AG10803 (cell line): ENCODE data around the gene PLCG2.
"Not testable (repeated sequence)": the region's sequence is repeated elsewhere in the genome, so short reads cannot be mapped to it uniquely, and the experiment has no call there.

ENCODE experiments used
- DNase-seq: peaks from one replicate; pipeline ENCODE4 v3.0.0; 2010; ENCODE audit warnings: low read depth
- H3K4me3 ChIP-seq: 2 replicates; pipeline ENCODE4 v1.5.1; 2011; ENCODE audit warnings: mild to moderate bottlenecking, low read length, control low read depth
- TF ChIP-seq, protein P1 (sequence below): conservative IDR thresholded peaks from 2 replicates; pipeline ENCODE4 v1.5.1; 2011; ENCODE audit warnings: mild to moderate bottlenecking, low read length, control low read depth, inconsistent platforms

PLCG2 gene

DNA sequence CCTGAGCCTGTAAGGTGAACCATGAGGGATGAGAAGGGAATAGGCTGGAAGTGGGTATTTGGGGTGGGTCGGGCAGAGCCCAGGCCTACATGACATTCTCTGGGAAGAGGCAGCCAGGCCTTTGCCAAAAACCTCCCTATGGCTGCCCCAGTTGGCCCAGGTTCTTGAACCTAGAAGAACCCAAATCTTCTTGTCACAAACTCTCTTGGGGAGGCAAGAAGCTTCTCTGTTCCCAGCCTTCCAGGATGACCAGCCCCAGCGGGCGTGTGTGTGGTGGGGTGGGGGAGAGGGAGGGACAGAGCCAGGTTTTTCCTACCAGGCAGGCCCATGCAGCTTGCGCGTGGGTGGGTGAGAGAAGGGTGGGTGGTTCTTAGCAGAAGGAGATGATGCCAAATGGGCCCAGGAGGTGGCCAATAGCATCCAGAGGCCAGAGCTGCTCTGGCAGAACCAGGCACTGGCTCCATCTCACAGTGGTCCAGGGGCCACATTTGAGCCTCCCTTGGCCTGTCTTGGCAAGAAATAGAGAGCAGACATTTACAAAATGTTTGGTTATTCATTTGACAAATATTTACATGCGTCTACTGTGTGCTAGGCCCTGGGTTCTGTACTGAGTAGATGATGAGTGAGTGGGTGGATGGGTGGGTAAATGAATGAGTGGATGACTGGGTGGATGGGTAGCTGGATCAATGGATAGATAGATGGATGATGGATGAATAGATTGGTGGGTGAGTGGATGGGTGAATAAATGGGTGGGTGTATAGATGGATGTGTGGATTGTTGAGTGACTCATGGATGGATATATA is 44.3 kb upstream of the PLCG2 start:
- no peak overlapping the region for H3K4me3 ChIP-seq
- DNase-seq, result no peak
- TF ChIP-seq, protein P1, sequence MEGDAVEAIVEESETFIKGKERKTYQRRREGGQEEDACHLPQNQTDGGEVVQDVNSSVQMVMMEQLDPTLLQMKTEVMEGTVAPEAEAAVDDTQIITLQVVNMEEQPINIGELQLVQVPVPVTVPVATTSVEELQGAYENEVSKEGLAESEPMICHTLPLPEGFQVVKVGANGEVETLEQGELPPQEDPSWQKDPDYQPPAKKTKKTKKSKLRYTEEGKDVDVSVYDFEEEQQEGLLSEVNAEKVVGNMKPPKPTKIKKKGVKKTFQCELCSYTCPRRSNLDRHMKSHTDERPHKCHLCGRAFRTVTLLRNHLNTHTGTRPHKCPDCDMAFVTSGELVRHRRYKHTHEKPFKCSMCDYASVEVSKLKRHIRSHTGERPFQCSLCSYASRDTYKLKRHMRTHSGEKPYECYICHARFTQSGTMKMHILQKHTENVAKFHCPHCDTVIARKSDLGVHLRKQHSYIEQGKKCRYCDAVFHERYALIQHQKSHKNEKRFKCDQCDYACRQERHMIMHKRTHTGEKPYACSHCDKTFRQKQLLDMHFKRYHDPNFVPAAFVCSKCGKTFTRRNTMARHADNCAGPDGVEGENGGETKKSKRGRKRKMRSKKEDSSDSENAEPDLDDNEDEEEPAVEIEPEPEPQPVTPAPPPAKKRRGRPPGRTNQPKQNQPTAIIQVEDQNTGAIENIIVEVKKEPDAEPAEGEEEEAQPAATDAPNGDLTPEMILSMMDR, result no peak

- TF ChIP-seq, protein P1, result peak; percentile 79
- DNase-seq, result peak; percentile 51
- H3K4me3 ChIP-seq, result peak overlapping the region; percentile 49
Measured at GRCh38 chr16:81737885-81738536, 41.1 kb upstream of the PLCG2 start.

DNA sequence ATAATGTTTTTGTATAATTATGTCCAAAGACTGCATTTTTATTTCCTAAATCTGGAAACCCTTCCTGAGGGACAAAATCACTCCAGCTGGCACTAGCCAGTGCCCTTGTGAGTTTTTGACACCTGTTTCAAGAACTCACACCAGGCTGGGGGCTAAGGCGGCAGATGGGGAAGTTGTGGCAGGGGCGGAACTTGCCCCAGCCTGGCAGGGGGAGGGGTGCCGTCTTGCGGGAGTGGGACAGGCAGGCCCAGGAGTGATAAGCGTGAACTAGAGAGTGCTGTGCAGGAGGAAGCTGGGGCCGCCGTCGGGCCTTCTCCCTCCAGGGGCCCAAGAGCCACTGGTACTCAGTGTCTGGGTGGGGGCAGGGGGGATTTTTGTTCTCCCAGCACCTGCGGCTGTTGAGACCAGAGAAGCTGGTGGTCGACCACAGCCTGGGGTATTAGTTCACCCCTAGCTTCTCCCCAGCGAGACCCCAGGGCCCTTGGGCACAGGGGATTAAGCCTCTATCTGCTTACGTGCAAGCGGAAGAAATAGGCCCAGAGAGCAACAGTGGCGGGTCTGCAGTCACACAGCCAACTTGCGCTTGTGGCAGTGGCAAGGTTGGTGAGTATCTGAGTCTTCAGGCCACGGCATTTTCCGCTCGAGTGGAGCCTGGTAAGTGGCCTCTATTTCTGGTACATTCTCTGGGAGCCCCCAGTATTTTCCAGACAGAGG is 40.2 kb upstream of the PLCG2 start:
- DNase-seq, result no peak
- TF ChIP-seq, protein P1, result no peak
- no peak overlapping the region for H3K4me3 ChIP-seq

DNA sequence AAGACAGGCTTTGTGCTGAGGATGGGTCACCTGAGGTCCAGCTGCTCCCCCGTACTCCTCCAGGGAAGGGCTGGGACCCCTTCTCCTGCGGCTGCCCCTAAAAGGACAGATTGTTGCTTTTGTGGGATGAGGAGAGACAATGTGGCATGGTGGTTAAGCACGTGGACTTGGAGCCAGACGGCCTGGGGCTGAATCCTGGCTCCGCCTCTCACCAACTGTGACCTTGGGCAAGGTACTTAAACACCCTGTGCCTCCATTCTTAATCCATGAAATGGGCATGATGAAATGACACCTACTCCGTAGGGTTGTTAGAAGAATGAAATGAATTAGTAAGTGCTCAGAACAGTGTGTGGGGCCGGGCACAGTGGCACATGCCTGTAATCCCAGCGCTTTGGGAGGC is 39.6 kb upstream of the PLCG2 start:
- DNase-seq, result no peak
- no peak overlapping the region for H3K4me3 ChIP-seq

GRCh38 chr16:81740169-81740568 is 38.9 kb upstream of the PLCG2 start:
- no peak overlapping the region for H3K4me3 ChIP-seq
- TF ChIP-seq, protein P1, result no peak
- no peak for DNase-seq

More for the DNA sequence above, 39.6 kb upstream of the PLCG2 start:
- TF ChIP-seq, protein P1, result no peak

- not testable (repeated sequence) for H3K4me3 ChIP-seq, DNase-seq
Measured at GRCh38 chr16:81741430-81741770, 37.7 kb upstream of the PLCG2 start.

DNA sequence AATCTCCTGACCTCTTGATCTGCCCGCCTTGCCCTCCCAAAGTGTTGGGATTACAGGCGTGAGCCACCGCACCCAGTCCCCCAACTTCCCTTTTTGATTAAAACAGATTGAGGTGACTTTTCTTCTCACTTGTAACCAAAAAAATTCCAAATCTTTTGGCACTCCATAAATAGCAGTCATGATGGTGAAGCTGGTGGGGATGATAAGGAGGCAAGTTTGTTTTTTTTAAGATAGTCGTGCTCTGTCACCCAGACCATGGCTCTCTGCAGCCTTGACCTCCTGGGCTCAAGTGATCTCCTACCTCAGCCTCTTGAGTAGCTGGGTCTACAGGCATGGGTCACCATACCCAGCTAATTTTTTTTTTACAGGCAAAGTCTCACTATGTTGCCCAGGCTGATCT is 34.7 kb upstream of the PLCG2 start:
- H3K4me3 ChIP-seq, result no peak overlapping the region
- no peak for DNase-seq
- TF ChIP-seq, protein P1, result no peak
